ENCODE results near the gene MYRF.

MYRF gene

DNA sequence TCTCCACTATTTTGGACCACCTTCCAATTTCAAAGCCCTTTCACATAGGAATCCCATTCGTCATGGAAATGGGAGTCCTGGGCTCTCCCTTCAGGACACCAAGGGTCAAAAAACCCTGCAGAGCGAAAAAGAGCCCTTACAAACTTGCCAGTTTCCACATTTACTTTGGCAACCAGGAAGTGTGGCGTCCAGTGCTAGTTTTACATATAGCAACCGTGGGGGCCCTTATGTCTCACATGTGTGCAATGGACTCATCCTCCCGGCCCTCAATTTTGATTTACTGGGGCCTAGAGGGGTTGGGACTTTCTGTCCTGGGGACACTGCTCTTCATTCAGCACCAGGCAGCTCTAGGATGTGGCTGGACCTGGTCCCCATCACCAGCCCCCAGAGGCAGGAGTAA lies 38.5 kb upstream of the MYRF start:
- no peak for DNase-seq (ENCODE audit: low spot score)
- no peak for TF ChIP-seq CTCF (IDR thresholded peaks at IDR 0.05; ENCODE audit: extremely low read depth, insufficient read depth, missing control alignments)
- in situ Hi-C loops (cut with MboI; ENCODE audit: low pct_unique_long_range_greater_than_20kb, low sequenced_read_pairs, unreplicated experiment): no loop called here

- no peak for TF ChIP-seq CTCF (IDR thresholded peaks at IDR 0.05; ENCODE audit: extremely low read depth, insufficient read depth, missing control alignments)
- in situ Hi-C loops (cut with MboI; ENCODE audit: low pct_unique_long_range_greater_than_20kb, low sequenced_read_pairs, unreplicated experiment): no loop called here
- DNase-seq (ENCODE audit: low spot score): no peak
Measured at GRCh38 chr11:61714316-61714715, 38.1 kb upstream of the MYRF start.

DNA sequence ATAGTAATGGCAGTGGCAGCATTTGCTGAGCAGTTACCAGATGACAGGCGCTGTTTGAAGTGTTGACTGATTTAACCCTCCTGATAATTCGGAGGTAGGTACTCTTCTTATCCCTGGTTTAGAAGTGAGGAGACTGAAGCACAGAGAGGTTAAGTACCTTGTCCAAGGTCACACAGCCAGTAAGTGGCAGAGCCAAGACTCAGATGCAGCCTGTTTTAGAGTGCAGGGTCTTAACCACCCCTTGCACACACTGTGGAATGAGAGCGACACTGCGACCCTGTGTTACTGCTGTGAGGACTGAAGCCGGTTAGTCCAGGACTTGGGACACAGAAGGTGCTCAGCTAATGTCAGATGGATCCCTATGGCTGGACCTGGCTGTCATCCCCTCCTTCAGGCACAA lies 37.5 kb upstream of the MYRF start:
- TF ChIP-seq CTCF (IDR thresholded peaks at IDR 0.05; ENCODE audit: extremely low read depth, insufficient read depth, missing control alignments): no peak
- DNase-seq (ENCODE audit: low spot score): no peak
- in situ Hi-C loops (cut with MboI; ENCODE audit: low pct_unique_long_range_greater_than_20kb, low sequenced_read_pairs, unreplicated experiment): no loop called here

DNA sequence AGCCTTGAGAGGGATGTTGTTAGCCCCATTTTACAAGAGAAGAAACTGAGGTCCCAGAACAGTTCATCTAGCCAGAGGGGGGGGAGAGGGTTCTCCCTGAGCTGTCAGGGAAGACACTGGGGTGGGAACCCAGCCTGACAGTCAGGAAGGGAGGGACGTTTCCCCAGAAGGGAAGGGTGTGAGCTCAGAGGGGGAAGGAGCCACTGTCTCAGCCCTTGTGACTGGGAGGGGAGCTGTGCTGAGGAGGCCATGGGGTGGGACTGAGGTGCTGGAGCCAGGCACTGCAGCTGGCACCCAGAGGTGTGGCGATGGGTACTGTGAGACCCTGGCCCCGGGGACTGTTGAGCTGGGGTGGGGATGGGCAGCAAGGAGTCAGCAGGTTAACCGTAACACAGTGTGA lies 36.6 kb upstream of the MYRF start:
- no peak for DNase-seq (ENCODE audit: low spot score)
- TF ChIP-seq CTCF (IDR thresholded peaks at IDR 0.05; ENCODE audit: extremely low read depth, insufficient read depth, missing control alignments): no peak
- in situ Hi-C loops (cut with MboI; ENCODE audit: low pct_unique_long_range_greater_than_20kb, low sequenced_read_pairs, unreplicated experiment): no loop called here

DNA sequence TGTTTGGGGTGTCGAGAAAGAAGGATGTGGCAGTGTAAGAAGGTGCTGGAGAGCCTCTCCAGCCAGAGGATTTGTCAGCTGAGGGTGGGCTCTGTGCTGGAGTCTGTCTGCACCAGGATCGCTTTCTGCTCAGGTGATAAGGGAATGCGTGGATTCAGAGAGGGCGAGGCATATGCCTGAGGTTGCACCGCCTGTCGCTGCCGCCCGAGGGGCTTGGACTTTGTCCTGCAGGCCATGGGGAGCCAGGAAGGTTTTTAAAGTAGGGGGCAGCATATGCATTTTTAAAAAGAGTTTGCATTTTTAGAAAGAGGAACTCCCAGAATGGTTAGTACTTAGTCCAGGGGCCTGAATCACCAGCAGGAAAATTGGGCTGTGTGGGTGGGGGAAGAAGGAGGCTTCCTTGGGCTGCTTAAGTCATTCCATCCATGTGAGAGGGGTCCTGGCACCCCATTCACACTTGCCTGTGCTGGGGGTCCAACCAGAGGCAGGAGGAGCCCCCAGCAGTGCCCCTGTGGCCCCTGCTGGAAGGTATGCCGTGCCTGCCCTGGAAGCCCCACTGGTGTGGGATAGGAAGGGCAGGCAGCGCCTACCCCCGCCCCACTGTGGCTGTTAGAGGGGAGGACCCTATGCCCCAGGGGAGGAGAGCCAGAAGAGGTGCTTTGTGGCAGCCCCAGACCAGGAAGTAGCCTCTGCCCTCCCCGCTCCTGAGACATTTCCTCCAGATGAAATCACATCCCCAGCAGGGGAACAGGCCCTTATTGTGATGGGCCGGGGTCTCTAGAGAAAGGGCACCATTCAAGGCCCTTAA lies 35.8 kb upstream of the MYRF start:
- DNase-seq (ENCODE audit: low spot score): no peak
- in situ Hi-C loops (cut with MboI; ENCODE audit: low pct_unique_long_range_greater_than_20kb, low sequenced_read_pairs, unreplicated experiment): no loop called here
- TF ChIP-seq CTCF (IDR thresholded peaks at IDR 0.05; ENCODE audit: extremely low read depth, insufficient read depth, missing control alignments): no peak

DNA sequence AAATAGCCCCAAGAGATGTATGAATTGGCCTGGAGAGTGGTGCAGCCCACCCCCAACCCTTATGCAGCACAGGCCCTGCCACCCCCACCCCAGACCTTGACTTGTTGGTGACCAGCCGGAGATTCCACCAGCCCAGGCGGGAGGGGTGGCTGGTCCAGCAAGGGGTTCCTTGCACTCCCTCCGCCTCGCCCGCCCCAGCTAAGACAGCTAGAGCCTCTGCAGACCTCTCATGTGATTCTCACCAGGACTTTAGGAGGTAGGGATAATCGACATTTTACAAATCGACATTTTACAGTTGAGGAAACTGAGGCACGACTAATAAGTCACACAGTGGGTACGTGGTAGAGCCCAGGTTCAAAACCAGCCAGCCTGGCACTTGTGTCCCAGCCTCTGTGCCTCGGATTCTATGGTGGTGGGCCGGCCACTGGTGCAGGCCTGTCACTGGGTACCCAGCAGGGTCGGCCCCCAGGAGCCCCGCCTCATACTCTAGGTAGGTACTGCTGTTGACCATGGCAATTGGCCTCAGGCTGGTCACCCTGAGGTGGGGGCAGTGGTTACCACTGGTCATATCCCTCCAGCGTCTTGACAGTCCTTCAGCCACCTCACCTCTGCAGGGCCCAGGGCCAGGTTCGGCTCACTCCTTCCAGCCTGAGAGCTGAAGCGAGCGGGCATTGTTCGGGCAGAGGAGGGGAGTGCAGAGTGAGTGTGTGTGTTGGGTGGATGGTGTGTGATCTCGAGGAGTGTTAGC lies 35.0 kb upstream of the MYRF start:
- no peak for DNase-seq (ENCODE audit: low spot score)
- TF ChIP-seq CTCF (IDR thresholded peaks at IDR 0.05; ENCODE audit: extremely low read depth, insufficient read depth, missing control alignments): no peak
- in situ Hi-C loops (cut with MboI; ENCODE audit: low pct_unique_long_range_greater_than_20kb, low sequenced_read_pairs, unreplicated experiment): no loop called here
